Transverse colon (tissue), 4 donors: ENCODE measurements around the gene PGM2L1.
A peak's percentile ranks its signal among the peaks of the same experiment; 100 is the strongest.

Experiments used
- POLR2AphosphoS5 ChIP-seq, 3 donors: sonication (generic); formaldehyde crosslinking; IDR thresholded peaks; one replicate each; pipeline ENCODE4 v1.6.1; 2016; ENCODE audit warnings: antibody characterized with exemption in 3 of 3
- TF ChIP-seq, protein P1 (sequence below), 5 experiments: fragments of 200-600 bp in 3 of 5; fragments of 450-650 bp in 2 of 5; sonication (generic) in 3 of 5; IDR thresholded peaks; 1 replicate in 2 of 5; 2 replicates in 3 of 5; pipeline ENCODE4 v1.5.1; 2016 to 2017; ENCODE audit warnings: antibody characterized with exemption in 5 of 5, inconsistent platforms in 3 of 5, mild to moderate bottlenecking in 2 of 5, moderate library complexity in 1 of 5

DNA sequence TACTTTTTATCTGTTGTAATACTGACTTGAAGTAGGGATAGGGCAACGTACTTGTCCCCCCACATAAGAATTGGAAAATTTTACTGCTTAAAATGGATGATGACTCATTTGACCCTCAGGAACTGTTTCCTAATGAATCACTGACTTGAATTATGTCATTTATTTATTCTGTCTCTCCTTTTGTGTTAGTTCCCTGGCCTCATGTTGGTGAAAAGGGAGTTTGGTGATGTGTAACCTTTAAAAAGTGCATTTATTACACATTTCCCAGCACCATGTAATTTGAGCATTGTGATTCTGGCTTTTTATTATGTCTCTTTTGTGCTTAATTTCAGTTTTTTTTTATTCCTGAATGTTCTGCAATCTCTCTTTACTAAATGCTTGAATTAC lies 20.3 kb upstream of the PGM2L1 start:
- peak in 2 of 3 donors; percentile 3 to 11 for TF ChIP-seq POLR2AphosphoS5 (IDR thresholded peaks at IDR 0.05)
- TF ChIP-seq, protein P1, sequence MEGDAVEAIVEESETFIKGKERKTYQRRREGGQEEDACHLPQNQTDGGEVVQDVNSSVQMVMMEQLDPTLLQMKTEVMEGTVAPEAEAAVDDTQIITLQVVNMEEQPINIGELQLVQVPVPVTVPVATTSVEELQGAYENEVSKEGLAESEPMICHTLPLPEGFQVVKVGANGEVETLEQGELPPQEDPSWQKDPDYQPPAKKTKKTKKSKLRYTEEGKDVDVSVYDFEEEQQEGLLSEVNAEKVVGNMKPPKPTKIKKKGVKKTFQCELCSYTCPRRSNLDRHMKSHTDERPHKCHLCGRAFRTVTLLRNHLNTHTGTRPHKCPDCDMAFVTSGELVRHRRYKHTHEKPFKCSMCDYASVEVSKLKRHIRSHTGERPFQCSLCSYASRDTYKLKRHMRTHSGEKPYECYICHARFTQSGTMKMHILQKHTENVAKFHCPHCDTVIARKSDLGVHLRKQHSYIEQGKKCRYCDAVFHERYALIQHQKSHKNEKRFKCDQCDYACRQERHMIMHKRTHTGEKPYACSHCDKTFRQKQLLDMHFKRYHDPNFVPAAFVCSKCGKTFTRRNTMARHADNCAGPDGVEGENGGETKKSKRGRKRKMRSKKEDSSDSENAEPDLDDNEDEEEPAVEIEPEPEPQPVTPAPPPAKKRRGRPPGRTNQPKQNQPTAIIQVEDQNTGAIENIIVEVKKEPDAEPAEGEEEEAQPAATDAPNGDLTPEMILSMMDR (IDR thresholded peaks at IDR 0.05): no peak
